ENCODE measurements around the gene CDHR2. TPM values are rescaled to one million over a fixed set of nuclear protein-coding genes. Genes with fewer than 3 reads are reported as not detected.
A peak's percentile ranks its signal among the peaks of the same experiment; 100 is the strongest.
"Not testable (repeated sequence)": the region's sequence is repeated elsewhere in the genome, so short reads cannot be mapped to it uniquely, and the experiment has no call there.

CDHR2 gene
- polyA plus RNA-seq, 12 donors: 0.18 to 14.2 (median 0.53) TPM; not detected in 2

- DNase-seq: no peak
These were observed 12.1 kb downstream of the CDHR2 start for GRCh38 chr5:176561259-176561658.

GRCh38 chr5:176562189-176562588, 13.0 kb downstream of the CDHR2 start:
- DNase-seq: no peak

- DNase-seq: no peak
These were observed 14.9 kb downstream of the CDHR2 start for GRCh38 chr5:176564002-176564401.

DNA sequence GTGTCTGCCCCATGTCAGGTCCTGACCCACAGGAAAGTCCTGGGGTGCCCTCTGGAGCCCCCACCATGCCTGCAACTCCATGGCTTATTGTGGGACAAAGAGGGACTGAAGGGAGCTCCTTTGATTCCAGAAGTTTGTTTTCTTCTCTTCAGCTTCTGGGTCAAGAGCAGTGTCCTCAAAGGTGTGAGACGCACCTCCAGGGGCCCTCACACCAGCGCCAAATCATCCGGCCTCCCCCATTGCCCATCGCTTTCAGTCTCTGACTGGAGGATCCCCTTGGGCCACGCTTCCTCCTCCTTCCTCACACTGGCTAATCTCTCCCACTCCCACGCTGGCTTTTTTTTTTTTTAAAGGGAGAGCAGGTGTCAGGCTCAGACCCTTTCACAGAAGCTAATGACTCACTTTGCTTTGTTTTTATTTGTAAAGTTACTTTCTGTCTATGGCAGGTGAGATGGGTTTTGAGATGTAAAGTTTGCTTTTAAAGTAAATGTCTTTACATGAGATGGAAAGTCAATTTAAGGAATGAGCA, 16.7 kb downstream of the CDHR2 start:
- DNase-seq: no peak

GRCh38 chr5:176568657-176569056, 19.5 kb downstream of the CDHR2 start:
- DNase-seq: no peak

DNA sequence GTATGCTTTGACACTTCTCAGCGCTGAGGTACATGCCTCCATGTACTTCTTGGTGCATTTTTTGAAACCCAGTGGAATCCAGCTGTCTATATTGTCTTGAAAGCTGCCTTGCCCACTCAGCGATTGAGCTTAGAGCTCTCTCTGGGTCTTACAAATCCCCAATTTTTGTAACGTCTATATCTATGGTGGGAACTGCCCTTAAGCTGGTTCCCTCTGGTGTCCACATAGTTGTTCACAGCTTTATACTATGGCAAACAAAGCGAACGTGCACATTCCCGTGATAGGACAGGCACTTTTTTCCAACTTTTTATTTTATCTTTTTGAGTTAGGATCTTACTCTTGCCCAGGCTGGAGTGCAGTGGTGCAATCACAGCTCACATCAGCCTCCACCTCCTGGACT, 20.9 kb downstream of the CDHR2 start:
- DNase-seq: no peak

DNA sequence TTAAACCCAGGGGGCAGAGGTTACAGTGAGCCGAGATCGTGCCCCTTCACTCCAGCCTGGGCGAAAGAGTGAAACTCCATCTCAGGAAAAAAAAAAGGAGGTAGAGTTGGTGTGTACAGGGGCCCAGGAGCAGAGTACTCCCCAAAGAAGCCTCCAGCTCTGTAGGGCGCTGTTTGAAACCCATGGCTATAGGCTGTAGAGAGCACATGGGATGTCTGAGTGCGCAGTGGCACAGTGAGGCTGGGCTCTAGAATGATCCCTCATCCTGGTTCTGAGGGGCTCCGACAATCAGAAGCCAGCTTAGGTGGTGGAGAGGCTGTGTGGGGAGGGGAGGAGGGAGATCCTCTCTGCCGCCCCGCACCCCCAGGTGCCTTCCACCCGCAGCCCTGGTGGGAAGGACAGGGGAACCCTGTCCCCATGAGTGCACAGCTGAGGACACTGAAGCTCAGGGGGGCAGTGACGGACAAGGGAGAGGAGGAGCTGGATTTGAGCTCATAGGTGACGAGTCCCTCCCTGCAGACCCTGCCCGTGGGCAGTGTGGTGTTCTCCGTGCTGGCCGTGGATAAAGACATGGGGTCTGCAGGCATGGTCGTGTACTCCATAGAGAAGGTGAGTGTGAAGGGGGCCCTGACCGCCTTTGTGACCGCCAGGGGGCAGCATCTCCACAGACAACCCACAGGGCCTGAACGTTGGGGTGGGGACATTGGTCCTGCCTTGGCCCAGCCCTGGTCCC, 24.6 kb downstream of the CDHR2 start:
- peak; percentile 35 for DNase-seq

DNA sequence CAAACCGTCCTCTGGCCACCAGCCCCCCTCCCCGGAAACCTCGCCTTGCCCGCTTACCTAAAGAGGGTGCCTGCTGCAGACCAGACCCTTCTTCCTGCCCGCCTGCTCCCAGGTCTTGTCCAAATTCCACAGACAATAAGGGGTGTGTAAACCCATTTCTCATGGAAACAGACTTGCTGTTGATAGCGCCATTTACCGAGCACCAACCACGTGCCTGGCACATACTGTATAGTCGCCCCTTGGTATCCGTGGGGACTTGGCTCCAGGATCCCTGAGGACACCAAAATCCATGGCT, 25.1 kb downstream of the CDHR2 start:
- no peak for DNase-seq

- no peak for DNase-seq
These were observed 25.9 kb downstream of the CDHR2 start for GRCh38 chr5:176575066-176575465.

DNA sequence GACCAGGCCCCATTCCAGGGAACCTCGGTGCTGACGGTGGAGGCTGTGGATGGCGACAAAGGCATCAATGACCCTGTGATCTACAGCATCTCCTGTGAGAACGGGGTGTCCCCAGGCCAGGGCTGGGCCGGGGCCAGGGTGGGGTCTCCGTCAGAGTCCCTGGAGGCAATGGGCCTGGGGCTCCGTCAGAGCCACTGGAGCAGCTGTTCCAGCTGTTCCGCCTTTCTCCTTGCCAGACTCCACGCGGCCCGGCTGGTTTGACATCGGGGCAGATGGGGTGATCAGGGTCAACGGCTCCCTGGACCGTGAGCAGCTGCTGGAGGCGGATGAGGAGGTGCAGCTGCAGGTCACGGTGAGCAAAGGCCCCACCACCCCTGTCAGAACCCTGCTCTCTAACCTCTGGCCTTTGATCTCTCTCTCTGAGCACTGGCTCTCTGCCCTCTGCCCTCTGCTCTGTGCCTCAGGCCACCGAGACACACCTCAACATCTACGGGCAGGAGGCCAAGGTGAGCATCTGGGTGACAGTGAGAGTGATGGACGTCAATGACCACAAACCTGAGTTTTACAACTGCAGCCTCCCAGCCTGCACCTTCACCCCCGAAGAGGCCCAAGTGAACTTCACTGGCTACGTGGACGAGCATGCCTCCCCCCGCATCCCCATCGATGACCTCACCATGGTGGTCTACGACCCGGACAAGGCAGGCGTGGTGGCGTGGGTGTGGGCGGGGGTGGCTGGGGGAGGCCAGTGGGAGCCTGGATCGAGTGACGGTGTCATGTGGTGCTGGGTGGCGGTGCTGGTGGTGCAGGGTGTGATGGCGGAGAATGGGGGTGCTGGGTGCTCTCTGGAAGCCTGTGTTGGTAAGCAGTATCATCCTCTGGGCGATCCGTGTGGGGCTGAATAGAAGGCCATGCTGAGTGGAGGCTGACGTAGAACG, 26.6 kb downstream of the CDHR2 start:
- DNase-seq: no peak

- DNase-seq: no peak
These were observed 28.4 kb downstream of the CDHR2 start for GRCh38 chr5:176577312-176578176.

GRCh38 chr5:176578391-176578808, 29.3 kb downstream of the CDHR2 start:
- peak; percentile 15 for DNase-seq

- no peak for DNase-seq
These were observed 30.2 kb downstream of the CDHR2 start for GRCh38 chr5:176579323-176579722.

DNA sequence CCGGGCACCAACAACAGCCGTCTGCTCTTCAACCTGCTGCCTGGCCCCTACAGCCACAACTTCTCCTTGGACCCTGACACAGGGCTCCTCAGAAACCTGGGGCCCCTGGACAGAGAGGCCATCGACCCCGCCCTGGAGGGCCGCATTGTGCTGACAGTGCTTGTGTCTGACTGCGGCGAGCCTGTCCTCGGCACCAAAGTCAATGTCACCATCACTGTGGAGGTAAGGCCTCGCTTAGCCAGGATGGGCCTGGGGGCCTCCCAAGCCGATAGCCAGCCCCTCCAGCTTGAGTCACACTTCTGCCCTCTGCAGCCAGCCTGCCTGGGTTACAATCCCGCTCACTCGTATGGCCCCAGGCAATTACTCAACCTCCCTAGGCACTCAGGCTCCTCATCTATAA, 32.2 kb downstream of the CDHR2 start:
- no peak for DNase-seq

DNA sequence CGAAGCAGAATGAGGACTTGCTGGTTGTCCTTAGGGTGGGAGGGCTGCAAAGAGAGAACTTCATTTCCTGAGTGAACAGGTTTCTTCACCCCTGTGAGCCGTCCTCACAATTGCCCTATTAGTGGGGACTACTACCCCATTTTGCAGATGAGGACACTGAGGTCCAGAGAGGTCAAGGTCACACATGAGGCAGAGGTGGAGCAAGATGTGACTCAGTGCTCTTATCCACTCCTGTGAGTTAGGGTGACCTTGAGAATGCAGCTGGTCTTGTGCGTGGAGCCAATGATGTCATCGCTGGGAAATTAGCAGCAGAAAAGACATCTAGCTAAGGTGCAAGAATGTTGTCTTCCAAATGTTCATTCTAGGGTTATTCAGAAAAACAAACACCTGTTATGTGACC, 33.9 kb downstream of the CDHR2 start:
- DNase-seq: no peak

GRCh38 chr5:176587398-176587797, 38.3 kb downstream of the CDHR2 start:
- no peak for DNase-seq

GRCh38 chr5:176588297-176588696, 39.2 kb downstream of the CDHR2 start:
- DNase-seq: no peak

DNA sequence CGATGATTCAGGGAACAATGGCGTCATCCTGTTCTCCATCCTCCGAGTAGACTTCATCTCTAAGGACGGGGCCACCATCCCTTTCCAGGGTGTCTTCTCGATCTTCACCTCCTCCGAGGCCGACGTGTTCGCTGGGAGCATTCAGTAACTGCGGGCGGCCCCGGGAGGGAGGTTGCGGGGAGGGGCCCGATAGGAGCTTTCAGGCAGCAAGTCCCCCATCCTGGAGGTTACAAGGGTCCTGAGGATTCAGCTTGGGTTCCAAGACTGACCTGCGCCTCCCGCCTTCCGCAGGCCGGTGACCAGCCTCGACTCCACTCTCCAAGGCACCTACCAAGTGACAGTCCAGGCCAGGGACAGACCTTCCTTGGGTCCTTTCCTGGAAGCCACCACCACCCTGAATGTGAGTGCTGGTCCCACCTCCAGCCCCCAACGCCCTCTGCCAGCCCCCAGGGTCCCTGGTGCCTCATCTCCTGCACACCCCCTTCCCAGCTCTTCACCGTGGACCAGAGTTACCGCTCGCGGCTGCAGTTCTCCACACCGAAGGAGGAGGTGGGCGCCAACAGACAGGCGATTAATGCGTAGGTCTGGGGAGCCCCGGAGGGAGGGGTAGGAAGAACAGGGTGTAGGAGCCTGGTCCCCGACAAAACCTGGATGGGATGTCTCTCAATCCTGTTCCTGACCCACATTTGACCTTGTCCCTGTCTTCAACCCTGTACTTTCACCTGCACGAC, 40.1 kb downstream of the CDHR2 start:
- no peak for DNase-seq

DNA sequence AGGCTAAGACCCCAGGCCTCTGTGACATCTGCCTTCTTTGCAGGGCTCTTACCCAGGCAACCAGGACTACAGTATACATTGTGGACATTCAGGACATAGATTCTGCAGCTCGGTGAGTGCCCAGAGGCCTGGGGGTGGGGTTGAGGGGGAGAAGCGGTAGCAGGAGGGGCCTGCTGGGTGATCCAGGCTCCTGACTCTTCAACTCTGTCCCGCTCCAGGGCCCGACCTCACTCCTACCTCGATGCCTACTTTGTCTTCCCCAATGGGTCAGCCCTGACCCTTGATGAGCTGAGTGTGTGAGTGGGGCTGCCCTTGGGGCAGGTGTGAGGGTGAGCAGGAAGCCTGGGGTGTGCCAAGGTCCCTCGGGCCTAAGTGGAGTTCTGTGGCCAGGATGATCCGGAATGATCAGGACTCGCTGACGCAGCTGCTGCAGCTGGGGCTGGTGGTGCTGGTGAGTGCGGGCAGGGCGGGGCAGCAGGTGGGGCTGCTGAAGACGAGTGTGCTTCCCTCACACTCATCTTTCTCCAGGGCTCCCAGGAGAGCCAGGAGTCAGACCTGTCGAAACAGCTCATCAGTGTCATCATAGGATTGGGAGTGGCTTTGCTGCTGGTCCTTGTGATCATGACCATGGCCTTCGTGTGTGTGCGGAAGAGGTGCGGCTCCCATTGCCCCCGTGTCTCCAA, 41.0 kb downstream of the CDHR2 start:
- no peak for DNase-seq

DNA sequence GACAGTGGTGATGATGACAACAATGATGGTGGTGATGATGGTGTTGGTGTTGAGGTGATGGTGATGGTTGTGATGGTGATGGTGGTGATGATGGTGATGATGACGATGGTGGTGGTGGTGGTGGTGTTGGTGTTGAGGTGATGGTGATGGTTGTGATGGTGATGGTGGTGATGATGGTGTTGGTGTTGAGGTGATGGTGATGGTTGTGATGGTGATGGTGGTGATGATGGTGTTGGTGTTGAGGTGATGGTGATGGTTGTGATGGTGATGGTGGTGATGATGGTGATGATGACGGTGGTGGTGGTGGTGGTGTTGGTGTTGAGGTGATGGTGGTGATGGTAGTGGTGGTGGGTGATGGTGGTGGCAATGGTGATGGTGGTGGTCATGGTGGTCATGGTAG, 42.5 kb downstream of the CDHR2 start:
- DNase-seq: not testable (repeated sequence)

GRCh38 chr5:176592573-176592972, 43.4 kb downstream of the CDHR2 start:
- no peak for DNase-seq

Measured in muscle of arm (tissue), 12 donors.